ENCODE data around the gene ABR.

GRCh38 chr17:1168533-1169220 is 11.1 kb downstream of the ABR start:
- TF ChIP-seq CTCF (IDR thresholded peaks at IDR 0.05; ENCODE audit: low read depth, low read length) (no peak), MYC (IDR thresholded peaks at IDR 0.05; ENCODE audit: low read depth, low read length) (no peak), POLR2A (IDR thresholded peaks at IDR 0.05; ENCODE audit: extremely low read depth, insufficient read length) (no peak), MAX (IDR thresholded peaks at IDR 0.05; ENCODE audit: low read depth, low read length) (no peak)

All from NB4 (cell line).